ENCODE measurements around the gene STK38L. TPM values are rescaled to one million over a fixed set of nuclear protein-coding genes. Genes with fewer than 3 reads are reported as not detected.
A peak's percentile ranks its signal among the peaks of the same experiment; 100 is the strongest.

Gene STK38L
- polyA plus RNA-seq, 1 donor (not counting 4 experiments of a cell fraction or from before 2014, with no cell fraction given), result 25.4 TPM

GRCh38 chr12:27316947-27317346 lies 72.9 kb downstream of the STK38L start:
- dilution Hi-C loops (cut with MboI; ENCODE audit: extremely low pct_ligation_motif_present, low sequenced_read_pairs), result no loop called here
- Histone ChIP-seq H3K9ac (ENCODE audit: control insufficient read depth, extremely low read depth, insufficient read depth, low read length) (no peak overlapping the region), H3K9me1 (ENCODE audit: control insufficient read depth, extremely low read depth, insufficient read depth, low read length) (no peaks in the 10 kb centered on the region), H3K36me3 (ENCODE audit: control insufficient read depth in 2 of 2, extremely low read depth in 1 of 2, insufficient read depth in 2 of 2, low read length in 2 of 2) (peaks cover 0 to 4% of the 10 kb centered on the region in 2 experiments), H3K79me2 (ENCODE audit: control insufficient read depth, insufficient read depth, low read length) (no peaks in the 10 kb centered on the region), H3K27ac (ENCODE audit: control insufficient read depth, insufficient read depth, low read length) (no peak overlapping the region), H3K4me2 (ENCODE audit: control insufficient read depth, extremely low read depth, insufficient read depth, low read depth, low read length) (no peak overlapping the region), H4K20me1 (ENCODE audit: control insufficient read depth, extremely low read depth, insufficient read depth, low read length) (no peaks in the 10 kb centered on the region), H3K4me3 (ENCODE audit: control insufficient read depth in 2 of 3, extremely low read depth in 1 of 3, insufficient read depth in 2 of 3, low read depth in 1 of 3, low read length in 3 of 3) (no peak overlapping the region), H3K4me1 (ENCODE audit: control insufficient read depth, extremely low read depth, insufficient read depth, low read length) (peaks cover 8% of the 10 kb centered on the region), H2AFZ (ENCODE audit: control insufficient read depth, low read length) (no peak overlapping the region), H3K9me3 (ENCODE audit: control insufficient read depth, low read depth, low read length) (no peaks in the 10 kb centered on the region), H3K27me3 (ENCODE audit: control insufficient read depth, extremely low read depth, insufficient read depth, low read length) (no peaks in the 10 kb centered on the region)
- TF ChIP-seq EZH2 (IDR thresholded peaks at IDR 0.05; ENCODE audit: low read length) (no peak), CTCF (optimal IDR thresholded peaks at IDR 0.05 in 1 of 3, IDR thresholded peaks at IDR 0.05 in 1 of 3, conservative IDR thresholded peaks at IDR 0.05 in 1 of 3; ENCODE audit: extremely low read depth in 1 of 3, insufficient read depth in 2 of 3, low read length in 3 of 3) (no peak)
- DNase-seq (ENCODE audit: low read depth, low spot score) (no peak), FAIRE-seq (no peak)

GRCh38 chr12:27319409-27319808 lies 75.3 kb downstream of the STK38L start:
- H3K36me3 ChIP-seq (ENCODE audit: control insufficient read depth in 2 of 2, extremely low read depth in 1 of 2, insufficient read depth in 2 of 2, low read length in 2 of 2), result peaks cover 6% of the 10 kb centered on the region in 2 experiments
- H2AFZ ChIP-seq (ENCODE audit: control insufficient read depth, low read length), result no peak overlapping the region
- no peaks in the 10 kb centered on the region for H4K20me1 ChIP-seq (ENCODE audit: control insufficient read depth, extremely low read depth, insufficient read depth, low read length)
- dilution Hi-C loops (cut with MboI; ENCODE audit: extremely low pct_ligation_motif_present, low sequenced_read_pairs), result no loop called here
- no peaks in the 10 kb centered on the region for H3K9me1 ChIP-seq (ENCODE audit: control insufficient read depth, extremely low read depth, insufficient read depth, low read length)
- H3K4me1 ChIP-seq (ENCODE audit: control insufficient read depth, extremely low read depth, insufficient read depth, low read length), result peaks cover 8% of the 10 kb centered on the region
- FAIRE-seq (peak; percentile 79), DNase-seq (ENCODE audit: low read depth, low spot score) (no peak)
- H3K27me3 ChIP-seq (ENCODE audit: control insufficient read depth, extremely low read depth, insufficient read depth, low read length), result no peaks in the 10 kb centered on the region
- H3K9me3 ChIP-seq (ENCODE audit: control insufficient read depth, low read depth, low read length), result no peaks in the 10 kb centered on the region
- H3K79me2 ChIP-seq (ENCODE audit: control insufficient read depth, insufficient read depth, low read length), result no peaks in the 10 kb centered on the region
- no peak overlapping the region for H3K4me2 ChIP-seq (ENCODE audit: control insufficient read depth, extremely low read depth, insufficient read depth, low read depth, low read length)
- H3K4me3 ChIP-seq (ENCODE audit: control insufficient read depth in 2 of 3, extremely low read depth in 1 of 3, insufficient read depth in 2 of 3, low read depth in 1 of 3, low read length in 3 of 3), result no peak overlapping the region
- H3K9ac ChIP-seq (ENCODE audit: control insufficient read depth, extremely low read depth, insufficient read depth, low read length), result no peak overlapping the region
- no peak for TF ChIP-seq CTCF (optimal IDR thresholded peaks at IDR 0.05 in 1 of 3, IDR thresholded peaks at IDR 0.05 in 1 of 3, conservative IDR thresholded peaks at IDR 0.05 in 1 of 3; ENCODE audit: extremely low read depth in 1 of 3, insufficient read depth in 2 of 3, low read length in 3 of 3)
- TF ChIP-seq EZH2 (IDR thresholded peaks at IDR 0.05; ENCODE audit: low read length), result no peak
- no peak overlapping the region for H3K27ac ChIP-seq (ENCODE audit: control insufficient read depth, insufficient read depth, low read length)
